Activated naive CD8-positive, alpha-beta T cell treated with anti-CD3 and anti-CD28 coated beads, Interleukin-2, amount 10 ng/mL, durations not matched to agents 7 days and 5 days (primary cell): ENCODE data around the gene MIPOL1. TPM values are rescaled to one million over a fixed set of nuclear protein-coding genes. Genes with fewer than 3 reads are reported as not detected.
"Not testable (repeated sequence)": the region's sequence is repeated elsewhere in the genome, so short reads cannot be mapped to it uniquely, and the experiment has no call there.

Source experiments
- ATAC-seq: fragments of 150-1000 bp; cut with Tn5 transposase; one replicate; pipeline ENCODE4 v1.10.0; 2021; ENCODE audit warnings: low read depth, moderate library complexity
- POLR2A ChIA-PET: fragments of 350-600 bp; sonication (Branson Sonifier 250); formaldehyde crosslinking; loops from one replicate; lab custom pipeline; 2021; ENCODE audit warnings: antibody characterized with exemption; lab: Charles Lee
- DNase-seq: peaks from one replicate; pipeline ENCODE4 v3.0.0; 2021
- H3K27ac Mint-ChIP-seq: one replicate; pipeline ENCODE4 v1.8.0; 2022; ENCODE audit warnings: mild to moderate bottlenecking, mixed read lengths
- H3K27me3 Mint-ChIP-seq: one replicate; pipeline ENCODE4 v1.8.0; 2022; ENCODE audit warnings: mild to moderate bottlenecking, moderate library complexity, mixed read lengths
- H3K36me3 Mint-ChIP-seq: one replicate; pipeline ENCODE4 v1.8.0; 2021; ENCODE audit warnings: mild to moderate bottlenecking, mixed read lengths
- H3K4me1 Mint-ChIP-seq: one replicate; pipeline ENCODE4 v1.8.0; 2021; ENCODE audit warnings: mixed read lengths
- H3K4me3 Mint-ChIP-seq: one replicate; pipeline ENCODE4 v1.8.0; 2022; ENCODE audit warnings: mild to moderate bottlenecking, moderate library complexity, mixed read lengths
- H3K9me3 Mint-ChIP-seq: one replicate; pipeline ENCODE4 v1.8.0; 2021; ENCODE audit warnings: mixed read lengths
- total RNA-seq, 2 experiments: library from RNA; stranded (reverse); gene quantifications; one replicate each; pipeline ENCODE4 v1.2.3, GENCODE V29; 2021

MIPOL1 gene
- total RNA-seq, 2 experiments from 2014 or later, result not detected

DNA sequence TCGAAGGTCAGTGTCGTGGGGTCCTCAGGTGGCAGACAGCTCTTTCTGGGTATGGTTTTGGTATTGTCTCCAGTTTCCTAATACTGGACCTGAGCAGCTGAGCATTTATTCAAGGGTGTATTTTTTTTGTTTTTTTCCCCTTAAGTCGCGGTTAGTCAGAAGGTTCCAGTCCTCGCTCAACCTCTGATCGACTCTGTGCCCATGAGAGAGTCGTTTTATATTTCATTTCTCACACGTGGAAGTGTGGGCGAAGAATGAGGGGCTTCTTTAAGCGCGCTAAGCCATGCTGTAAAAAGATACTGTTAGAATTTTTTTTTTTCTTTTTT, 499 bp downstream of the MIPOL1 start:
- peaks cover 26% of the 10 kb centered on the region for H3K27me3 Mint-ChIP-seq
- H3K4me1 Mint-ChIP-seq, result peaks cover 9% of the 10 kb centered on the region
- no peak overlapping the region for H3K27ac Mint-ChIP-seq
- no peak for DNase-seq
- no peak for ATAC-seq
- H3K9me3 Mint-ChIP-seq, result no peaks in the 10 kb centered on the region
- peak overlapping the region; percentile 73 for H3K4me3 Mint-ChIP-seq
- no peaks in the 10 kb centered on the region for H3K36me3 Mint-ChIP-seq
- POLR2A ChIA-PET, result no interaction called here

DNA sequence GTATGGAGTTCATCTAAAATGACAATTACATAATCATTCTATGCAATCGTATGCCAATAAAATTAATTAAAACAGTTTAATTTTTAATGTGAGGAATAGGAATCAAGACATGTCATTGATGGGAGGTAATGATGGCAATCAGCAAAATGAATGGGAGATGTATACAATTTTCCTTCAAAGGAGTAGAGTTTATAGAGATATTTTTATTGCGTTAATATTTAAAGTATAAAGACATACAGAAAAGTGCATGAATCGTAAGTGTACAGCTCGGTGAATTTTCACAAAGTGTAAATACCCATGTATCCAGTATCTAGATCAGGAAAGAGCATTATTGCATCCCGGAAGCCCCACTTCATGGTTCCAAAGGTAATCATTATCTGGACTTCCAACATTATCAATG, 1.2 kb downstream of the MIPOL1 start:
- ATAC-seq, result no peak

GRCh38 chr14:37201724-37202123, 4.0 kb downstream of the MIPOL1 start:
- DNase-seq, result no peak
- no peak overlapping the region for H3K27ac Mint-ChIP-seq
- ATAC-seq, result no peak
- peaks cover 19% of the 10 kb centered on the region for H3K27me3 Mint-ChIP-seq
- H3K36me3 Mint-ChIP-seq, result no peaks in the 10 kb centered on the region
- peaks cover 9% of the 10 kb centered on the region for H3K4me1 Mint-ChIP-seq
- peaks cover 8% of the 10 kb centered on the region for H3K9me3 Mint-ChIP-seq
- no peak overlapping the region for H3K4me3 Mint-ChIP-seq
- POLR2A ChIA-PET, result no interaction called here

More for the DNA sequence above, 1.2 kb downstream of the MIPOL1 start:
- Mint-ChIP-seq H3K4me3 (no peak overlapping the region), H3K4me1 (peaks cover 9% of the 10 kb centered on the region), H3K27ac (no peak overlapping the region), H3K9me3 (no peaks in the 10 kb centered on the region), H3K36me3 (no peaks in the 10 kb centered on the region), H3K27me3 (peaks cover 26% of the 10 kb centered on the region)
- POLR2A ChIA-PET, result no interaction called here
- no peak for DNase-seq

GRCh38 chr14:37202265-37202664, 4.5 kb downstream of the MIPOL1 start:
- no peak overlapping the region for H3K4me3 Mint-ChIP-seq
- POLR2A ChIA-PET, result no interaction called here
- ATAC-seq (no peak), DNase-seq (no peak)
- H3K4me1 Mint-ChIP-seq, result peaks cover 7% of the 10 kb centered on the region
- peaks cover 11% of the 10 kb centered on the region for H3K9me3 Mint-ChIP-seq
- H3K27ac Mint-ChIP-seq, result no peak overlapping the region
- H3K36me3 Mint-ChIP-seq, result no peaks in the 10 kb centered on the region
- H3K27me3 Mint-ChIP-seq, result peaks cover 14% of the 10 kb centered on the region

GRCh38 chr14:37202812-37203211, 5.1 kb downstream of the MIPOL1 start:
- no peak for DNase-seq
- H3K36me3 Mint-ChIP-seq, result no peaks in the 10 kb centered on the region
- no peak overlapping the region for H3K4me3 Mint-ChIP-seq
- H3K9me3 Mint-ChIP-seq, result peaks cover 11% of the 10 kb centered on the region
- ATAC-seq, result no peak
- H3K27ac Mint-ChIP-seq, result no peak overlapping the region
- H3K4me1 Mint-ChIP-seq, result peaks cover 4% of the 10 kb centered on the region
- POLR2A ChIA-PET, result no interaction called here
- peaks cover 10% of the 10 kb centered on the region for H3K27me3 Mint-ChIP-seq

DNA sequence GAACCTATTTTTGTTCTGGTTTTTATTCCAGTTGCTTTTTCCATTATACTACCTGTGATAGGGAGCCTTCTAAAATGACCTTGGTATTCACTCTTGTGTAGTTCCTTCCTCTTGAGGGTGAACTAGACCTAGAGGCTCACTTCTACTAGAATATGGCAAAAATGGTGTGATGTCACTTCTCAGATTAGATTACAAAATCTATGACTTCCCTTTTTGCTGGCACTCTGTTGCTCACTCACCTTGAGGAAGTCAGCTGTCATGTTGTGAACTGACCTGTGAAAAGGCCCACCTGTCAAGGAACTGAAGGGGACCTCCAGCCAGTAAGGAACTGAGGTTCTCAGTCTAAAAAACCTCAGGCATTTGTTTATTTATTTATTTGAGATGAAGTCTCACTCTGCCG, 5.7 kb downstream of the MIPOL1 start:
- Mint-ChIP-seq H3K4me1 (peaks cover 2% of the 10 kb centered on the region), H3K36me3 (no peaks in the 10 kb centered on the region), H3K9me3 (peaks cover 11% of the 10 kb centered on the region), H3K4me3 (no peak overlapping the region), H3K27ac (no peak overlapping the region), H3K27me3 (peaks cover 5% of the 10 kb centered on the region)
- POLR2A ChIA-PET, result no interaction called here
- ATAC-seq (no peak), DNase-seq (no peak)

GRCh38 chr14:37205623-37206605, 8.2 kb downstream of the MIPOL1 start:
- not testable (repeated sequence) for H3K4me3 Mint-ChIP-seq, H3K4me1 Mint-ChIP-seq, DNase-seq, H3K27me3 Mint-ChIP-seq, H3K27ac Mint-ChIP-seq, ATAC-seq, H3K36me3 Mint-ChIP-seq
- POLR2A ChIA-PET, result interaction anchor here (0.6 kb wide), 1 partner anchor 65 kb away, joined by 3 read pairs; no protein-coding TSS in a partner anchor
- H3K9me3 Mint-ChIP-seq, result peaks cover 11% of the 10 kb centered on the region

- H3K4me1 Mint-ChIP-seq, H3K4me3 Mint-ChIP-seq, ATAC-seq, H3K27me3 Mint-ChIP-seq, H3K27ac Mint-ChIP-seq, POLR2A ChIA-PET, H3K36me3 Mint-ChIP-seq, H3K9me3 Mint-ChIP-seq, DNase-seq: not testable (repeated sequence)
Observed at GRCh38 chr14:37209617-37210016, 11.9 kb downstream of the MIPOL1 start.

DNA sequence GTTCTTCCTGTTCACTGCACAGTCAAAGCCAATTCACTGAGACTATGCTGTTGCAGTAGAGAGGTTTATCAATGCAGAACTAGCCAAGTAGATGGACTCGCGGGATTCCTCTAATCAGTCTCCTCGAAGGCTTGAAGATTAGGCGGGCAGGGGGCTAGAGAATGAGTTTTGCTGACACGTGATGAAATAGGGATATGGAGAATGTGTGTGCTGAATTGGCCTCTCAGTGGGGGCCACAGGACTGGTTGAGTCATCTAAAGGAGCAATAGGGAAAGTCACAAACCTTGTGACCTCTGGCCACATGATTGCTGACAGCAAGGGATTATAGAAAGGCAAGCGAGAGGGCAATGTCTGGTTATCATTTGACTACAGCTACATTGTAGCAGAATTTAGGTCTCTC, 12.7 kb downstream of the MIPOL1 start:
- H3K36me3 Mint-ChIP-seq, result no peaks in the 10 kb centered on the region
- H3K27me3 Mint-ChIP-seq, result no peaks in the 10 kb centered on the region
- no peak overlapping the region for H3K27ac Mint-ChIP-seq
- ATAC-seq, result no peak
- H3K9me3 Mint-ChIP-seq, result peaks cover 7% of the 10 kb centered on the region
- H3K4me1 Mint-ChIP-seq, result no peaks in the 10 kb centered on the region
- no peak for DNase-seq
- POLR2A ChIA-PET, result no interaction called here
- no peak overlapping the region for H3K4me3 Mint-ChIP-seq

- H3K27ac Mint-ChIP-seq, result no peak overlapping the region
- H3K36me3 Mint-ChIP-seq, result no peaks in the 10 kb centered on the region
- ATAC-seq (no peak), DNase-seq (no peak)
- POLR2A ChIA-PET, result interaction anchor here (0.6 kb wide), 1 partner anchor 30 kb away, joined by 4 read pairs; no protein-coding TSS in a partner anchor
- no peaks in the 10 kb centered on the region for H3K9me3 Mint-ChIP-seq
- no peaks in the 10 kb centered on the region for H3K27me3 Mint-ChIP-seq
- H3K4me1 Mint-ChIP-seq, result no peaks in the 10 kb centered on the region
- no peak overlapping the region for H3K4me3 Mint-ChIP-seq
Observed at GRCh38 chr14:37213016-37213415, 15.3 kb downstream of the MIPOL1 start.

DNA sequence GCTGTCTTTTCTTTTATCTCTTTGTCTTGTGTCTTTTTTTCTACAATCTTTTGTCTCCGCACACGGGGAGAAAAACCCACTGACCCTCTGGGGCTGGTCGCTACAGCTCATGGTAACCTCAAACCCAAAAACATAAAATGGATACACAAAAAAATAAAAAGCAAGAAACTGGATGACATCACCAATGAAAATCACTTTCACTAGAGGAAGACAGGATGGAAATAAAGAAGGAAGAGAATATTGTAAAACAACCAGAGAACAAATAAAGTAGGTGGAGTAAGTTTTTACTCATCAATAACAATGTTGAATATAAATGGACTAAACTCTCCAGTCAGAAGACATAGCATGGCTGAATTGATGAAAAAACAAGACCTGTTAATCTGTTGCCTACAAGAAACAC, 17.6 kb downstream of the MIPOL1 start:
- POLR2A ChIA-PET, result no interaction called here
- ATAC-seq (no peak), DNase-seq (no peak)

DNA sequence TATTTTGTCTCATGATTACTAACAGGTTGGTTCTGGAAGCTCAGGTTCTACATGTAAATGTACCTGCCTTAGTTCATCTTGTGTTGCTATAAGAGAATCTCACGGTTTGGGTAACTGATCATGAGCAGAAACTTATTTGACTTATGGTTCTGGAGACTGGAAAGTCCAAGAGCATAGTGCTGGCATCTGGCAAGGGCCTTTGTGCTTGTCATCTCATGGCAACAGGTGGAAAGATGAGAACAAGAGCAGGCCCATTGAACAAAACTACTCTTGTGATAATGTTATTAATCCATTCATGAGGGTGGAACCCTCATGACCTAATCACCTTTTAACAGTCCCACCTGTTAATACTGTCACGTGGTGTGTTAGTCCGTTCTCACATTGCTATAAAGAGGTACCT, 23.3 kb downstream of the MIPOL1 start:
- ATAC-seq (no peak), DNase-seq (no peak)
- no peaks in the 10 kb centered on the region for H3K27me3 Mint-ChIP-seq
- no peak overlapping the region for H3K27ac Mint-ChIP-seq
- POLR2A ChIA-PET, result no interaction called here
- no peak overlapping the region for H3K4me3 Mint-ChIP-seq
- no peaks in the 10 kb centered on the region for H3K4me1 Mint-ChIP-seq
- H3K9me3 Mint-ChIP-seq, result peaks cover 6% of the 10 kb centered on the region
- H3K36me3 Mint-ChIP-seq, result no peaks in the 10 kb centered on the region

More for the DNA sequence above, 17.6 kb downstream of the MIPOL1 start:
- Mint-ChIP-seq H3K27ac (no peak overlapping the region), H3K9me3 (no peaks in the 10 kb centered on the region), H3K27me3 (no peaks in the 10 kb centered on the region), H3K4me1 (no peaks in the 10 kb centered on the region), H3K4me3 (no peak overlapping the region), H3K36me3 (no peaks in the 10 kb centered on the region)

DNA sequence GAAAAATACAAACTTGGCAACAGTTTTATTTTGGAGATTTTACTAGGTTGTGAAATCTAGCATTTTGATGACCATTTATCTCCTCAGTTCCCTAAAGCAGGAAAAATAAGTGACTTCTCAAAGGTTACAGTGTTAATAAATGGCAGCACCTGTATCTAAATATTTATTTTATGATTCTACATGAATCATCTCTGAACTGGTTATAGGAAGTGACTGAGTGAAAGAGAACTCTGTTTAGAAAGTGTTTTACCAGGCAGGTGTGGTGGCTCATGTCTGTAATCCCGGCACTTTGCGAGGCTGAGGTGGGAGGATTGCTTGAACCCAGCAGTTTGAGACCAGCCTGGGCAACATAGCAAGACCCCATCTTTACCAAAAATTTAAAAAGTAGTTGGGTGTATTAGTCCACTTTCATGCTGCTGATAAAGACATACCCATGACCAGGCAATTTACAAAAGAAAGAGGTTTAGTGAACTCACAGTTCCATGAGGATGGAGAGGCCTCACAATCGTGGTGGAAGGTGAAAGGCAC, 26.3 kb downstream of the MIPOL1 start:
- no peaks in the 10 kb centered on the region for H3K4me1 Mint-ChIP-seq
- POLR2A ChIA-PET, result no interaction called here
- no peak overlapping the region for H3K4me3 Mint-ChIP-seq
- no peaks in the 10 kb centered on the region for H3K27me3 Mint-ChIP-seq
- ATAC-seq, result no peak
- H3K9me3 Mint-ChIP-seq, result peaks cover 6% of the 10 kb centered on the region
- H3K36me3 Mint-ChIP-seq, result no peaks in the 10 kb centered on the region
- no peak overlapping the region for H3K27ac Mint-ChIP-seq
- DNase-seq, result no peak

DNA sequence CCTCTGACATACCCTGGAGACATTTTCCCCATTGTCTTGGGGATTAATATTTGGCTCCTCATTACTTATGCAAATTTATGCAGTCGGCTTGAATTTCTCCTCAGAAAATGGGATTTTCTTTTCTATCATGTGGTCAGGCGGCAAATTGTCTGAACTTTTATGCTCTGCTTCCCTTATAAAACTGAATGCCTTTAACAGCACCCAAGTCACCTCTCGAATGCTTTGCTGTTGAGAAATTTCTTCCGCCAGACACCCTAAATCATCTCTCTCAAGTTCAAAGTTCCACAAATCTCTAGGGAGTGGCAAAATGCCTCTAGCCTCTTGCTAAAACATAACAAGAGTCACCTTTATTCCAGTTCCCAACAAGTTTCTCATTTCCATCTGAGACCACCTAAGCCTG, 27.9 kb downstream of the MIPOL1 start:
- DNase-seq, POLR2A ChIA-PET, H3K4me1 Mint-ChIP-seq, H3K27ac Mint-ChIP-seq, H3K27me3 Mint-ChIP-seq, H3K9me3 Mint-ChIP-seq, H3K4me3 Mint-ChIP-seq, ATAC-seq, H3K36me3 Mint-ChIP-seq: not testable (repeated sequence)
